GM13976 (cell line): ENCODE data around the gene AGER.

Experiments used
- DNase-seq: peaks from one replicate; pipeline ENCODE4 v3.0.0; 2012; ENCODE audit warnings: low spot score
- in situ Hi-C: fragments of 300-500 bp; cut with MboI; formaldehyde crosslinking; loops from one replicate; pipeline ENCODE4 v1.12.0; 2022; ENCODE audit warnings: low sequenced_read_pairs, mixed read lengths, inconsistent platforms; ENCODE audit not compliant: unreplicated experiment
- TF ChIP-seq, protein P1 (sequence below): IDR thresholded peaks from 2 replicates; pipeline ENCODE4 v1.5.1; 2012; ENCODE audit warnings: borderline replicate concordance, mild to moderate bottlenecking; ENCODE audit not compliant: insufficient read depth; ENCODE audit errors: extremely low read depth, missing control alignments, control extremely low read depth

Gene AGER

GRCh38 chr6:32178547-32179440 lies 5.3 kb downstream of the AGER start:
- in situ Hi-C loops, result no loop called here
- no peak for DNase-seq
- TF ChIP-seq, protein P1, sequence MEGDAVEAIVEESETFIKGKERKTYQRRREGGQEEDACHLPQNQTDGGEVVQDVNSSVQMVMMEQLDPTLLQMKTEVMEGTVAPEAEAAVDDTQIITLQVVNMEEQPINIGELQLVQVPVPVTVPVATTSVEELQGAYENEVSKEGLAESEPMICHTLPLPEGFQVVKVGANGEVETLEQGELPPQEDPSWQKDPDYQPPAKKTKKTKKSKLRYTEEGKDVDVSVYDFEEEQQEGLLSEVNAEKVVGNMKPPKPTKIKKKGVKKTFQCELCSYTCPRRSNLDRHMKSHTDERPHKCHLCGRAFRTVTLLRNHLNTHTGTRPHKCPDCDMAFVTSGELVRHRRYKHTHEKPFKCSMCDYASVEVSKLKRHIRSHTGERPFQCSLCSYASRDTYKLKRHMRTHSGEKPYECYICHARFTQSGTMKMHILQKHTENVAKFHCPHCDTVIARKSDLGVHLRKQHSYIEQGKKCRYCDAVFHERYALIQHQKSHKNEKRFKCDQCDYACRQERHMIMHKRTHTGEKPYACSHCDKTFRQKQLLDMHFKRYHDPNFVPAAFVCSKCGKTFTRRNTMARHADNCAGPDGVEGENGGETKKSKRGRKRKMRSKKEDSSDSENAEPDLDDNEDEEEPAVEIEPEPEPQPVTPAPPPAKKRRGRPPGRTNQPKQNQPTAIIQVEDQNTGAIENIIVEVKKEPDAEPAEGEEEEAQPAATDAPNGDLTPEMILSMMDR, result no peak

GRCh38 chr6:32177788-32178546 lies 6.1 kb downstream of the AGER start, which contains the start of gene RNF5:
Gene RNF5, plus strand, starts transcription at chr6:32178405. Its CDS starts 107 bp downstream, at chr6:32178512.
- in situ Hi-C loops, result no loop called here
- TF ChIP-seq, protein P1, result no peak
- peak; percentile 94 for DNase-seq

DNA sequence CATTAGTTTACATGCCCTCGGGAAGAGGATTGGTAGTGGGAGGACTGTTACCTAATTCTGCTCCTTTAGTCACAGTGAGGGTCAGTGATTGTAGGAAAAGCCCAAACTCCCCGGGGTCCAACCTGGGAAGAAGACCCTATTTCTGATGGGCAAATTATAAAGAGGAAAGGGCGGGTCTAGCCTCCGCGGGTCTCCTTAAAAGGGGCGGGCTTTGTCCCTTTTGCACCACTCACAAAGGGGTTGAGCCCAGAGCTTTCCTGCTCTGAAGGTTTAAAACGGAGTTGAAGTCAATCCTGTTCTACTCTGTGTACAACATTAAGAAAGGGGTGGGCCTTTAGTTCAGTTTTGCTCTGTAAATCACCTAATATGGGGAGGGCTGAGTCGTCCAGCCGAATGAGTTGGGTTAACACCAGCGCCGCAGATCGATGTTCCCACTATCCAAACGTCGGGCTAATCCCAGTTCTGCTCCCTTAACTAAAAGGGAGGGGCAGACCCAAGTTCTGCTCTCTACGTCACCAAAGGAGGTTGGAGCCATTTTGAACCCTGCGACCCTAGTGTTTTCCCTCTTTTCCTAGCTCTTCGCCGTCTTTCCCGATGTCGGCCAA lies 6.8 kb downstream of the AGER start:
- TF ChIP-seq, protein P1, result no peak
- DNase-seq, result no peak
- in situ Hi-C loops, result no loop called here

DNA sequence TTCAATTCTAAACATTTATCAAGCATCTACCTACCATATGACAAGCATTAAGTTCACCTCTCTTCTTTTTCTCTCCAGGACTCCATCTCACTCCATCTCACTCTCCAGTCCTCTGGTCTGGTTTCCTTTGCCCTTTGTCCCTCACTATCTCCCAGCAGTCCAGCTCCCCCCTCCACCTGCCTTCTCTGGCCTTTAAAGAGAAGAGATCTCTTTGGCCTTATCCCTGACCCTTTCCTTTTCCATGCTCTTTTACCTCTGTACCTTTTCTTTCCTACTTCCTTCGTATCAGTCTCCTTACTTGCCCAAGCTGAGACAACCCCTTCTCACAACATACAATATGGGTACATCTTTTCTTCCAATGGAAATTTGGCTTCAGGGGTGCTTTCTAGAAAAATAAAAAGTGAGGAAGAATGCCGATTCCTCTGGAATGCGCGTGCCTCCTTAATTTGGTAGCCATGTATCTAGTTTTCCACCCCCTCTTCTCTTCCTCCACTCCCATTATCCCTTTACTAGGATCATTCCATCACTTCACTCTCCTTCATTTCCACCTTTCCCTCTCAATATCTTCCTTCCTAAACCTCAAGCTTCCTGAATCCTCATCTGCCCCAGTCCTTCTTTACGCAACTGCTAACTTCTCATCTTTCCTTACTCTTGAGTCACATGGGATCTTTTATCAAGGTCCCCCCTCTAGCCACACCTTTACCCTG lies 7.4 kb downstream of the AGER start:
- in situ Hi-C loops, result no loop called here
- TF ChIP-seq, protein P1, result no peak
- DNase-seq, result no peak

DNA sequence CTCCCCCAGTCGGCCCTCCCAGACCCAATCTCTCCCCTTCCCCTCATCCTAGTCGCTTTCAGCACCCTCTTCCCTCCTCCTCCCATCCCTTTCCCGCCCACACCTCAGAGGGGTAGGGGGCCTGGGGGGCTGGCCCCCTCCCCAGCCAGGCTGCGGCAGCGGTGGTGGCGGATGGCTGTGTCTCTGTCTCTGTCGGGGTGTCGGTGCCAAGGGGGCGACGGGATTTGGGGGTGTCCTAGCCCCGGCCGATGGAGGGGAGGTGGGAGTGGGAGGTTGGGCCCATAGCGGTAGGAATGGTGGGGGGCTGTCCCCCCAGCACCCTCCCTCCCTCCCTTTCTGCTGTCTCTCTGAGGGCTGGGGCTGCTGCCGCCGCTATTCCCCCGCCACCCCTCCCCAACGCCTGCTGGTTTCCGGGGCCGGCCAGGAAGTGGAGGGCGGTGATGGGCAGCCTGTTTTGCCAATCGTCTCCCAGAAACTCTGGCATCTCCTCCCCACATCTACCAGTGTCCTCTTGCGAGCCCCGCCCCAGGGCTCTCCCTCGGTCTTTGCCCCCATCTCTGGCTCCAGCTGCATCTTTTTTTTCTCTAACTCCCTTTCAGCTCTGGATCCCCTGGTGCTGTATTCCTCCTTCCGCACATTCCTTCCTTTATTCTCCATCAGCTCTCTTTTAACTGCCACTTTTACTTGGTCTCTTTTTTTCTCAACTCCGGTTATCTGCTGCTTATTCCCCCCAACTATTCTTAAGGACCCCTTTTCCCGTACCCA lies 8.2 kb downstream of the AGER start, which contains the start of gene AGPAT1:
Gene AGPAT1 (minus strand): TSS at position 374 of the 765 bp plus-strand sequence. CDS start 4,588 bp downstream, outside the sequence.
- peak; percentile 99 for DNase-seq
- in situ Hi-C loops, result no loop called here
- TF ChIP-seq, protein P1, result no peak
